ENCODE measurements around the gene TANGO6.

DNA sequence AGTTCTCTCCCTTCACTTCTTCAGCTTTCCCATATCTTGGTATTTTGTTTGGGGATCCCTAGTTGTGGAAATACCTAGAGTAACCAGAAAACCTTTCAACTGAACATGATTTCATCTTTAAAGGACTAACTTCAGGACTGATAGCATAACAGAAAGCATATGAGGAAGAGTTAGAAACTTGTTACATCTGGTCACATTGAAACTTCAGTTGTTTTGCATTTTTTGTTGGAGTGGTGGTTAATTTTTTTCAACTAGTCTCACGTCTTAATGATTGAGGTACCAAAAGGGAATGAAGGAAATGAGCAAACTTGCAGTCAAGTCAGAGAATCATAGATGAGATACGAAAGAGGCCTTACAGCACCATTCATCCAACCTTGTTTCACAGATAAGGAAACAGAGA, 49.6 kb downstream of the TANGO6 start:
- TF ChIP-seq EZH2 (IDR thresholded peaks at IDR 0.05; ENCODE audit: borderline replicate concordance, low read length), result no peak
- TF ChIP-seq, protein P1, sequence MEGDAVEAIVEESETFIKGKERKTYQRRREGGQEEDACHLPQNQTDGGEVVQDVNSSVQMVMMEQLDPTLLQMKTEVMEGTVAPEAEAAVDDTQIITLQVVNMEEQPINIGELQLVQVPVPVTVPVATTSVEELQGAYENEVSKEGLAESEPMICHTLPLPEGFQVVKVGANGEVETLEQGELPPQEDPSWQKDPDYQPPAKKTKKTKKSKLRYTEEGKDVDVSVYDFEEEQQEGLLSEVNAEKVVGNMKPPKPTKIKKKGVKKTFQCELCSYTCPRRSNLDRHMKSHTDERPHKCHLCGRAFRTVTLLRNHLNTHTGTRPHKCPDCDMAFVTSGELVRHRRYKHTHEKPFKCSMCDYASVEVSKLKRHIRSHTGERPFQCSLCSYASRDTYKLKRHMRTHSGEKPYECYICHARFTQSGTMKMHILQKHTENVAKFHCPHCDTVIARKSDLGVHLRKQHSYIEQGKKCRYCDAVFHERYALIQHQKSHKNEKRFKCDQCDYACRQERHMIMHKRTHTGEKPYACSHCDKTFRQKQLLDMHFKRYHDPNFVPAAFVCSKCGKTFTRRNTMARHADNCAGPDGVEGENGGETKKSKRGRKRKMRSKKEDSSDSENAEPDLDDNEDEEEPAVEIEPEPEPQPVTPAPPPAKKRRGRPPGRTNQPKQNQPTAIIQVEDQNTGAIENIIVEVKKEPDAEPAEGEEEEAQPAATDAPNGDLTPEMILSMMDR (conservative IDR thresholded peaks at IDR 0.05 in 1 of 2, IDR thresholded peaks at IDR 0.05 in 1 of 2; ENCODE audit: extremely low read depth in 1 of 2, insufficient read depth in 1 of 2, low read depth in 1 of 2, low read length in 2 of 2), result no peak
